HG03442 (cell line): ENCODE data around the gene USP2.
A peak's percentile ranks its signal among the peaks of the same experiment; 100 is the strongest.

Experiments used
- ATAC-seq: cut with Tn5 transposase; IDR thresholded peaks from one replicate; pipeline ENCODE4 v1.9.1; 2021; ENCODE audit warnings: mild to moderate bottlenecking, moderate library complexity; ENCODE audit not compliant: unreplicated experiment

USP2 gene

DNA sequence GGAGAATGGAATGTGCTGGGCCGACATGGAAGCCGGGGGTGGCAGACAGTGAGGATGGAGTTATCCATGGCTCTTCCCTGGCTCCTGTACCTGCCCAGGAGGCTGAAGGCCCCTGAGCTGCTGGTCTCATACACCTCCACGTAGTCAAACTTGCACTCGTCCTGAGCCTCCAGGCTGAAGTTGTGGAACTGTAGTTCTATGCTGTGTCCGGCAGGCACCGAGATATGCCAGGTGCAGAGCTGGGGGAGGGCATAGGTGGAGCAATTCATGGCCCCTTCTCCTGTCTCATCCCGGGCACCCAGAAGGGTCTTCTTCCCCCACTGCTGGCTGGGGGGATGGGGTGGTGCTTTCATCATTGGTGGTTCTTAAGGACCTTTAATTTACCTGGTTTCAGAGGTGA lies 37.8 kb downstream of the USP2 start:
- ATAC-seq, result no peak

DNA sequence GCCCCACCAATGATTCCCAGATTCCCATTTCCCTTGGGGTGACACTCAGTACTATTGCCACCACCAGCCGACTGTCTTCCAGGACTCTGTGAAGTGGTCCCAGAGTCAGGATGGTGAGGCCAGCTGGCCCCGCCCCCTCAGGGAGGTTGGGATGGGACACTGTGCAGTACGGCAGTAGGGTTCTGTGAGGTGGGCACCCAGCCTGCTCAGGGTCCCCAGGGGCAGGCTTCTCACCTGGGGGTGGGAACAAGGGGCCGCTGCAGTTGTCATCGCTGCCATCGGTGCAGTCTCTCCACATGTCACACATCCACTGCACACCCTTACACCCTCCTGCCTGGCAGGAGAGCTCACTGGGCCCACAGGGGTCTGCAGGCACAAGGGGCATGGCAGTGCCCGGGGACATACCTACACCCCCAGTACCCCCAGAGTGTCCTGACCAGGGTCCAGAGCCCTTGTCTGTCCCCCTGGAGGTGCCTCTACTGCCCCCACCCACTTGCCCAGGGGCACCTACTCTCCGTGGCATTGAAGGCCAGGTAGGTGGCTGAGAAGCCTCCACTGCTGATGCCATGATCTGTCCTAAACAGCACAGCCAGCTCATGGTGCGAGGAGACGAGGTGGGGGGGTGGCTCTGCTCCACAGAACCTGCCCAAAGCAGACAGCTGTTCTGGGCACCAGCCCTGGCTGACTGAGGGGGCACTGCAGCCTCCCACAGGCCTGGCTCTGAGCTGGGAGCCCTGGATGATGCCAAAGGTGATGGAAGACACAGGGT lies 38.9 kb downstream of the USP2 start:
- no peak for ATAC-seq

DNA sequence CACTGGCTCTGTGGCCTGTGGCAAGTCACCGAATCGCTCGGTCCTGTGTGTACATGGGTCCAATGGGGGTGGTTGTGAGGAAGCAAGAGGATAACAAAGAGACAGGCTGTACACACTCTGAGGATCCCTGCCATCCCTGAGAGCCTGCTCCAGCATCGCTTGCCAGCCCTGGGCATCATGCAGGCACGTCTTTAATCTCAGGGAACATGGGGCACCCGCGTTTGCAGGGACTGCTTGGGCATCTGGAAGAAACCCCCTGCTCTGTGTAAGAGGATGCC lies 39.5 kb downstream of the USP2 start:
- ATAC-seq, result no peak

DNA sequence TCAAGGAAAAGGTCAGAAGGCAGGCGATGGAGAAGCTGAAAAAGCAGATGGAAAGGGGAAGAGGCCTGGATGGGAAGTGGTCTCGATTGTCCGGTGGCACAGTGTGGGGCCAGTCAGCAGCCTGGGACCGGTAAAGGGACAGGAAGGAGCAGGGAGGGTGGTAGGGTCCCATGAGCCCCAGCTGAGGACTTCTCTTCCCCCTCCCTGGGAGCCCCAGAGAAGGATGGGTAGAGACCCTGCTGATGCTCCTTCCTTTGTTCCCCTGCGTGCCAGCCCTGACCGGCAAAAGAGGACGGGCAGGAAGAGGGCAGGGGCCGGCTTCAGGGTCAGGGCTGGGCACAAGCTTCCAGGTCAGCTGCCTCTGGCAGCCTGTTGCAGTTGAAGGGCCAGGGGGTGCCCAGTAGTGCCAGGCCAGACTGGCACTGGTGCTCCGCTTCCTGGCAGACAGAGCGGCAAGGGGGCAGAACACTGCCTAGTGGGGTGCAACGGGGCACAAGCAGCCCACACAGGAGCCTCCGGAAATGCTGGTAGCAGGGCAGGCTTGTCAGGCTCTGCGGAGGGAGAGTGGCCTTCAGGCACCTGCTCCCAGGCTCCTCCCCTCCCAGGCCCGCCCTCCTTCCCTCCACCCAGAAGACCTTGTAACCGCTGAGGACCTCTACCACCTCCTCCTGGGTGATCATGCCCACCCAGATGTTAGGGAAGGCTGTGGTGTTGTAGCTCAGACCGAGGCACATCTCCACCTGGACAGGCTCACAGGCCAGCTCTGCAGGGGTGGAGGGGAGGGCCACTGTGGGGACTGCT lies 40.1 kb downstream of the USP2 start:
- no peak for ATAC-seq

DNA sequence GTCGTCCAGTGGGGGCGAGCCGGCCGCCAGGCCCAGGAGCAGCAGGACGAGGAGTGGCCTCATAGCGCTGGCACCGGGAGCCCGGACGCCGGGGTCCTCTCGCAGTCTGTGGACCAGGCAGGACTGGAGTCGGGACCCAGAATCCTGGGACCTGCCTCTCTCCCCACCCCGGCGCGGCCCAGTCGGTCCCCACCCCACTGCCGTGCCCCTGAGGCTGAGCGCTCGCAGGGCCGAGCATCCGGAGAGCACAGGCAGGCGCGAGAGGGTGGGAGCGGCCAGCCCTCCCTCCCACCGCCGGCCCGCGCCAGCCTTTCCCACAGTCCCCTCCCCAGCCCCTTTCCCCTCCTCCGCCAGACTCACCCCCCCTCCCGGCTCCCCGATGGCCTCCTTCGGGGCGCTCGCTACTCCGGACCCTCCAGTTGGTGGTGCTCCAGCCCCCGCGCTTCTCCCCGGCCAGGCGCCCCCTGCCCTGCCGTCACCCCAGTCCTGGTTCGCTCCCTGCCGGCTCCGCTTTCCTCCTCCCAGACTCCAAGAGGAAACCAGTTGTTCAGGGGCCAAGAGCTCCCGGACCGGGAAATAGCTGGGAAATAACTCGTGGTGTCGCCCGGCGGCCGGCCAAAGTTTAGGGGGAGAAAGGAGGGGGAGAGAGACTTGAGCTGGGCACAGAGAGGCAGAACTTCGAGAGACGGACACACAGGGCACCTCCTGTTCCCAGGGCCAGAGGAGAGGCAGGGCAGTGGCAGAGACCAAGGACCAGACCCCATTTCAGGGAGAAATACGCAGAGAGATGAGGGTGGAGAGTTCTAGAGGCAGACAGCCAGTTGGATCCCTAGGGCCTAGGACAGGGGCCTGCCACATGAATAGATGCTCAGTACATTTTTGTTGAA lies 40.9 kb downstream of the USP2 start, which contains the start of gene C1QTNF5:
Gene C1QTNF5, minus strand, starts transcription at position 549 of the 887 bp plus-strand sequence. Its CDS starts 486 bp downstream, at position 63.
- ATAC-seq, result no peak

DNA sequence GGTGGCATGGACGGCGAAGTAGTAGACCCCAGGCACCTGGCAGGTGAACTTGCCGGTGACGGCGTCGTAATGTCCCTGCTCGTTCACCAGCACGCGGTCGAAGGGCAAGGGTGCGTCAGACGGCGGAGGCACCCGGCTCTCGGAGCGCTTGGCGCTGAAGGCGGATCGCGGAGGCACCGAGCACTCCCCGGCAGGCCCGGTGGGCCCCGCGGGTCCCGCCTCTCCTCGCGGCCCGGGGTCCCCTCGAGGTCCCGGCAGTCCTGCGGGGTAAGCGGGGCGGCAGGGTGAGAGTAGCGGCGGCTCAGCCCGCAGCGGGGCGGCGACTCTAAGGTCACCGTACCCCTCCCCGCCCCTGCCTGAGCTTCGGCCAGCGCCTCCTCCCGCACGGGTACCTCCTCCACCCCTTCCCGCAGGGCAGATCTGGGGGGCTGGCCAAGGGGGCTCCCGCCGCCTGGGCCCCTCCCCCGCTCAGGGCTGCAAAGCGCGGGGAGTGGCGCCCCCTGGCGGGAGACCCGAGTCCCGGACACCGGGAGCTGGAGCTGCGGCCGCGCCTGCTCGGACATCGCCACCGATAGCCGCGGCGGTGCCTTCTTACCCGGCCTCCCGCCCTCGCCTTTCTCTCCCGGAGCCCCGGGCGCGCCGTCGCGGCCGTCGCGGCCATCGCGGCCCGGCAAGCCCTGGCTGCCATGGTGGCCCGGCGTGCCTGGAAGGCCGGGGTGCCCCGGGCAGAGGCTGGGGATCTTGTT lies 41.7 kb downstream of the USP2 start:
- ATAC-seq, result no peak

DNA sequence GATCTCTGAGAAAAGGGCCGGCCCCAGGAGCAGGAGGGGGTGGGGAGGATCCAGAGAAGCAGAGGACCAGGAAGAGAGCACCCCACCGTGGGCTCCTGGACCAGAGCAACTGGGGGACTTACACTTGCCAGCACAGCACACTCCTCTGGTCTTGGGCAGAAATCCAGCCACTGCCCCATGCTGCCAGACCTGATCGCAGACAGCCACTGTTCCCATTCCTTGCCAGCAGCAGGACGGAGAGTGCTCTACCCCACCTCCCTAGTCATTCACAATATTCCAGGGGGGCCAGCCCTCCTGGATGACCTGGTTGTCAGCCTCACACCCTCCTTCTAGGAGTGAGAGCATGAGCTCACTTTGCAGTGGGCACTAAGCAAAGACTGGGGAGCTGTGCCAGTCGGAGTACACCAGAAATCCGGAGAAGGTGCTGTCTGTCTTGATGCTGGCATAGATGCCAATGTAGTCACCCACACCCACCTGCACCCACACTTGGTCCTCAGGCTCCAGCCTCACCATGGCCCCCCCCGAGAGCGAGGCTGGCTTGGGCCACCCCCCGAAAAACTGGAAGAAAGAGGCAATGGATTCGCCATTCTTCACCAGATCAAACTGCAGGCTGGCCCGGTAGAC lies 42.4 kb downstream of the USP2 start:
- no peak for ATAC-seq

DNA sequence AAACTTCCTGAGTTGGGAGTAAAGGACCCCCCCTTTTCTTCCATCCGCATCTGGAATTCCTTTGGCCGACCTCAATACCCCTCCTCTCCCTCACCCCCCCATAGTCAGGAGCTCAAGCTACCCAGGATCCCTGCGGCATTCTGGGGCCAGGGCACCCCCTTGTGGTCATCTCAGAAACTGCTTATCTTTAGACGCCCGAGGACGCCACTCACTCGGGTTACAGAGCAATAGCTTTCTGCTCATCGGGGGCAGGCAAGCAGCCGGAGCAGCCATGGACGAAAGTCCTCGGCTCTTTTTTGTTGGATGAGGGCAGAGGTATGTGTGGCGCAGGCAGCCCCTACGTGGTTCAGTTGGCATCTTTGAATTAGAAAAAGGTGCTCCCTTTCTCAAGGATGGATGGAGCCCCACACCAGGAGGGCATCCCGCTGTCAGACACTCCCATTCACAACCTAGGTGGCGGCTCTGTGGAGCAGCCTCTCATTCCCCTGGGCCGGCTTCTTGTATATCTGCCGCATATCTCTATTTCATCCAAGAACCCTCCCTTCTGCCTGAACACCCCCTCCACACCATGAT lies 43.1 kb downstream of the USP2 start:
- ATAC-seq, result no peak

DNA sequence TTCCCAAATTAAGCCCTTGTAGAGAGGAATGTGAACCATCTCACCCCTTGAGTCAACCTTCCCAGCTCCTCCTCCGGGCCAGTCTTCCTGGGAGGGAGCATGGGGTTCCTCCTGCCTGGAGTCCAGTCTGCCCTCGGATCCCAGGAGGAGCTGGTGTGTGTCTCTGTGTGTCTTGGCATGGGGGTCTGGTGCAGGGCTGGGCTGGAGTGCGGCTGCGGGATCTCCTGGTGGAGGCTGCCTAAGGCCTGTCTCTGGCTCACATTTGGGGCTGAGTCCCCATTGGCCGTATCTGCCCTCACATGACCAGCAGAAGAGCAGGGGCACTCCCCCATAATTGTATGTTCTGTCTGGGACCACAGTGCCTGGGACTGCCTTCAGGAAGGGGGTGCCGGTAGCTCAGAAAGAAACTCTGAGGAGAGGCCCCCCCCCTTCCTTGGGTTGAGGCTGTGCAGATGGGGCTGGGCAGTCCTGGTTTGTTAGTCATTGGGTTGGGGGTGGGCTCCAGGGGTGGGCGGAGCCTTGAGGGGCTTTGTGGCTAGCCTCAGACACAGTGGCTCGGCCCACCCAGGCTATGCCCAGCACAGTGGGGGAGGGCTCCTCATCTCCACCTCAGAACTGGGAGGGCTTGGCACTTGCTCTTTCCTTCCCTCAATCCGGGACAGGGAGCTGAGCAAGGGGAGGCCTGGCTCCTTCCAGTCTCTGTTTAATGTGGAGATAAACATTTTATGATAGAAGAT lies 43.7 kb downstream of the USP2 start:
- no peak for ATAC-seq

DNA sequence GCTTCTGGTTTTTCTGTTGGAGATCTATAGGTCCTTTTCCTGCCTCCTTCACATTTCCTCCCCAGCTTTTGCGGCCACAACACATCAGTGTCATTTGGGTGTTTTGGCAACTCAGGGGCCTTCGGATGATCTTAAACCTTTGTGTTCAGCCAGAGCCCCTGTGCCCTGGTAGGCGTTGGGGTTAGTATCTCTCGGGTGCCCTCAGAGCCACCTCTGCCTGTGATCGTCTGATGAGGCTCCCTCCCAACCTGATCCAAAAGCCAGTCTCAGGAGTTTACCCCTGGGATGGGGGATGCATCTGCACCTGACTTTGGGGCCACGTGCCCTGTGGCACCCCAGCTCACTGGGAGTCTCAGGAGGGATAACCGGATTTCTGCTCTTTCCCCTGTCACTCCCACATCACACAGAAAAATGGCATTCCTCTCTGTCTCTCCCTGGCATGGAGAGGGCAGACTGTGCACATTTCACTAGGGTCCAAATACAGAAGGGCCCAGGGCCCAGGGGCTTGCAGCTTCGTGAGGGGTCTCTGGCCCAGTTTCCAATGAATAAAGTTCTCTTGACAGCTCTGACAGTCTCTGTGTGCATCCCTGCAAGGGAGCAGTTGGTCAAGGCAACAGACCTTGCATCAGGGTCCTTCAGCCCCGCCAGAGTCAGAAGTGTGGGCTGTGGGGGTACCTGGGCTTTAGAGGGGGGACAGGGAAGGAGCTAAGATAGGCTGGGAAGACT lies 44.6 kb downstream of the USP2 start:
- ATAC-seq, result no peak

DNA sequence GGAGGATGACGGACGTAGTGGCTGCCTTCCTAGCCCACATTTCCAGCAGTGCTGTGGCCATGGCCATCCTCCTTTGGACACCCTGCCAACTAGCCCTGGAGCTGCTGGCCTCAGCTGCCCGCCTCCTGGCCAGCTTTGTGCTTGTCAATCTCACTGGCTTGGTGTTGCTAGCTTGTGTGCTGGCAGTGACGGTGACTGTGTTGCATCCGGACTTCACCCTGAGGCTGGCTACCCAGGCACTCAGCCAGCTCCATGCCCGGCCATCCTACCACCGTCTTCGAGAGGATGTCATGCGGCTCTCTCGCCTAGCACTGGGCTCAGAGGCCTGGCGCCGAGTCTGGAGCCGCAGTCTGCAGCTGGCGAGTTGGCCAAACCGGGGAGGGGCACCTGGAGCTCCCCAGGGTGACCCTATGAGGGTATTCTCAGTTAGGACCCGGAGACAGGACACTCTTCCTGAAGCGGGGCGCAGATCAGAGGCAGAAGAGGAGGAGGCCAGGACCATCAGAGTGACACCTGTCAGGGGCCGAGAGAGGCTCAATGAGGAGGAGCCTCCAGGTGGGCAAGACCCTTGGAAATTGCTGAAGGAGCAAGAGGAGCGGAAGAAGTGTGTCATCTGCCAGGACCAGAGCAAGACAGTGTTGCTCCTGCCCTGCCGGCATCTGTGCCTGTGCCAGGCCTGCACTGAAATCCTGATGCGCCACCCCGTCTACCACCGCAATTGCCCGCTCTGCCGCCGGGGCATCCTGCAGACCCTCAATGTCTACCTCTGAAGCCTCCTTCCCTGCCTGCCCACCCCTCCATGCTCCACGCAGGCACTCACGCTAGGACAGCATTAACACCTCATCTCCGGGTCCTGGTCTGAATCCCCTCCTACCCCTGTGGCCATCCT lies 45.6 kb downstream of the USP2 start:
- no peak for ATAC-seq

DNA sequence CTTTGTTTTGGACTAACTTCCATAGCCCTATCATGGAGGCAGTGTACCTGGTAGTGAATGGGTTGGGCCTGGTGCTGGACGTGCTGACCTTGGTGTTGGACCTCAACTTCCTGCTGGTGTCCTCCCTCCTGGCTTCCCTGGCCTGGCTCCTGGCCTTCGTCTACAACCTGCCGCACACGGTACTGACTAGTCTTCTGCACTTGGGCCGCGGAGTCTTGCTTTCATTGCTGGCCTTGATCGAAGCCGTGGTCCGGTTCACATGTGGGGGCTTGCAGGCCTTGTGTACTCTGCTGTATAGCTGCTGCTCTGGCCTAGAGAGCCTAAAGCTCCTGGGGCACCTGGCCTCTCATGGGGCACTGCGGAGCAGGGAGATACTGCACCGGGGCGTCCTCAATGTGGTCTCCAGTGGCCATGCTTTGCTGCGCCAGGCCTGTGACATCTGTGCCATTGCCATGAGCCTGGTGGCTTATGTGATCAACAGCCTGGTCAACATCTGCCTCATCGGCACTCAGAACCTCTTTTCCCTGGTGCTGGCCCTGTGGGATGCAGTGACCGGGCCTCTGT lies 46.3 kb downstream of the USP2 start:
- no peak for ATAC-seq

DNA sequence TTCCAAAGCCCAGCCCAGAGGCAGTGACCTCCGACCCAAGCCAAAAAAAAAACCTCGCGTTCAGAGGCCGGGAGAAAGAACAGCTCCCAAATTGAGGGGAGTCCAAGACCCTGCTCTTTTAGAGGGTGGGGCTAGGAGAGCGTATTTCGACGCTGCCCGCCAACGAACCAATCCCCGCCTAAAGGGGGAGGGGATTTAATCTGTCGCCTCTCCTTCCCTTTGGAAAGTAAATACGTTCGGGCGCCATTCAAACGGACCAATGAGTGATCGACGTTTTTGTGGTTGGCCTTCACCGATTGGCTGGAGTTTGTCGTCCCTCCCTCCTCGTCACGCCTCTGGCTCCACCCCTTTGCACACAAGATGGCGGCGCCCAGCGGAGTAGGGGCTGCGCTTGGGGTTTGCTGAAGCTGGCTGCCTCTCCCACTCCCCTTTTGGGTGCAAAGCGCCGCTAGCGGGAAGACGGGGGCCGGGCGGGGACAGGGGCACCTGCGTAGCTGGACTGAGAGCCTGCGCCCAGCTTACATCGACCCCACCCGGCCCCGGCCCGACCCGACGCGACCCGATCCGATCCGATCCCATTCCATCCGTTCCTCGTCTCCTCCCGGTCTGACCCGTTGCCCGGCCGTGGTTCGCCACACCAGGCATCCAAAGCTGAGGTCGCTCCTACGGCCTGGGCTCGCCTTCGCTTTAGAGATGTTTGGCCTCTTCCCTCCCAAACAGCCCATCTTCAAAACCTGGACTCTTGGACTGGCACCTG lies 47.1 kb downstream of the USP2 start, which contains the start of gene RNF26:
Gene RNF26, plus strand, starts transcription at position 354 of the 757 bp plus-strand sequence. CDS start 596 bp downstream, outside the sequence.
- peak; percentile 93 for ATAC-seq

DNA sequence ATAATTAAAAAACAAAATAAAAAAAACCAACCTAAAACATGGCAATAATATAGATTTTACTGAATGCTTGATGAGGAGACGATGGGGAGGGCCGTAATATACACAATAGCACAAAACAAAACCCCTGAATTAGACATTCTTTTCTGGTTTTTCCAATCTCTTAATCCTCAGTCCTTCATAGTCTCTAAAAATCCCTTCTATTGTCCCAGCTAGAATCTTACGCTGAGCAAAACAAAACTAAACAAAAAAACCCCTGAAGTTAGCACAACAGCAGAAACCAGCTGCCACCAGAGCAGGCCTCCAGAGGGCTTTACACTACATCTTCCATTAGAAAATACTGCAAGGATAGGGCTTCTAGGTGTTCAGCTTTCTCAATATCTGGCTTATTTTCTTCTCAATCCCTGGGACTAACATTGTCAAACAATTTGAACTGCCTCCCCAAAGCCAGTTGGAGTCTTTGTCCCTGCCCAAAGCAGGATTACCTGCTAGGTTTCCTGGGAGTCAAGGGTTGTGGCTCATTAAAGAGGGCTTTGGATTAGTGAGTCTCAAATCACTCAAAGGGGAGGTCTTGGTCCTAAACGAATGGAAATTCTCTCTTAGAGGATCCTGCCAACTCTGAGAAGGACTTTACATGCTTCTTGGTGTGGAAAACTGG lies 49.3 kb downstream of the USP2 start:
- no peak for ATAC-seq

DNA sequence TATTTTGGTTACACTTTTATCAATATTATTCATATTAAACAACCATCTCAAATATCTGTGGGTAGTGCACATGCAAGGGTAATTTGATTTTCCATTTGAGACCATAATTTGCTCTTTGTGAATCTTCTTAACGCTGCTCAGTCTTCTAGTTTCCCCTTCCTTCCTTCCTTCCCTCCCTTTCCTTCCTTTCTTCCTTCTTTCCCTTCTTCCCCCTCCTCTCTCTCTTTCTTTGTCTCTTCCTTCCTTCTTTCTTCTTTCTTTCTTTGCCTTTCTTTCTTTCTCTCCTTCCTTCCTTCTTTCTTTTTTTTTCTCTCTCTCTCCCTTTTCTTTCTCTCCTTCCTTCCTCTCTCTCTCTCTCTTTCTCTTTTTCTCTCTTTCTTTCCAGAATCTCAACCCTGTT lies 51.3 kb downstream of the USP2 start:
- no peak for ATAC-seq

DNA sequence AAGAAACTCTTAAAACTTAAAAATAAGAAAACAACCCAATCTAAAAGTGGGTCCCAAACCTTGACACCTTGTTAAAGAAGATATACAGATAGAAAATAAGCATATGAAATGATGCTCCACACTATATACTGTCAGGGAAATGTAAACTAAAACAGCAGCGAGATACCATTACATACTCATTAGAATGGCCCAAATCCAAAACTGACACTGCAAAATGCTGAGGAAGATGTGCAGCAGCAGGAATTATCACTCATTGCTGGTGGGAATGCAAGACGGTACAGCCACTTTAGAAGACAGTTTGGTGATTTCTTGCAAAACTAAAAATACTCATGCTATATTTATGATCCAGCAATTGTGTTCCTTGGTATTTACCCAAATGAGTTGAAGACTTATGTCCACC lies 52.2 kb downstream of the USP2 start:
- ATAC-seq, result no peak
